KOPT-K1 (cell line): ENCODE results near the gene POM121C.
"Not testable (repeated sequence)": the region's sequence is repeated elsewhere in the genome, so short reads cannot be mapped to it uniquely, and the experiment has no call there.

Experiments used
- H3K27ac ChIP-seq: fragments of 200-600 bp; sonication (generic); 2 replicates; pipeline ENCODE4 v1.5.1; 2016; ENCODE audit warnings: antibody characterized with exemption, mild to moderate bottlenecking, low read depth, low read length; ENCODE audit not compliant: poor library complexity, severe bottlenecking
- H3K36me3 ChIP-seq: fragments of 200-600 bp; sonication (generic); 2 replicates; pipeline ENCODE4 v1.5.1; 2017; ENCODE audit warnings: antibody characterized with exemption, mild to moderate bottlenecking, low read length, moderate library complexity; ENCODE audit not compliant: insufficient read depth
- H3K9me3 ChIP-seq: fragments of 200-600 bp; sonication (generic); 2 replicates; pipeline ENCODE4 v1.5.1; 2017; ENCODE audit warnings: antibody characterized with exemption, low read length, mild to moderate bottlenecking; ENCODE audit not compliant: insufficient read depth, poor library complexity, severe bottlenecking

POM121C gene

GRCh38 chr7:75458034-75458433 is 28.1 kb downstream of the POM121C start:
- H3K27ac ChIP-seq, H3K36me3 ChIP-seq, H3K9me3 ChIP-seq: not testable (repeated sequence)

GRCh38 chr7:75456403-75456802 is 29.7 kb downstream of the POM121C start:
- H3K27ac ChIP-seq, H3K36me3 ChIP-seq, H3K9me3 ChIP-seq: not testable (repeated sequence)

GRCh38 chr7:75452494-75452955 is 33.6 kb downstream of the POM121C start:
- not testable (repeated sequence) for H3K9me3 ChIP-seq

GRCh38 chr7:75449946-75450345 is 36.2 kb downstream of the POM121C start:
- not testable (repeated sequence) for H3K36me3 ChIP-seq, H3K27ac ChIP-seq, H3K9me3 ChIP-seq

More at GRCh38 chr7:75452494-75452955, 33.6 kb downstream of the POM121C start:
- H3K36me3 ChIP-seq, H3K27ac ChIP-seq: not testable (repeated sequence)

- H3K36me3 ChIP-seq: peaks cover 35% of the 10 kb centered on the region
- not testable (repeated sequence) for H3K9me3 ChIP-seq
These were observed 43.5 kb downstream of the POM121C start for GRCh38 chr7:75442465-75443111.

GRCh38 chr7:75442101-75442464 is 44.0 kb downstream of the POM121C start:
- not testable (repeated sequence) for H3K9me3 ChIP-seq
- Histone ChIP-seq H3K36me3 (peaks cover 40% of the 10 kb centered on the region), H3K27ac (peak overlapping the region; percentile 25)

More at GRCh38 chr7:75442465-75443111, 43.5 kb downstream of the POM121C start:
- peak overlapping the region; percentile 57 for H3K27ac ChIP-seq

GRCh38 chr7:75439000-75439399 is 47.1 kb downstream of the POM121C start:
- H3K36me3 ChIP-seq: peaks cover 71% of the 10 kb centered on the region
- not testable (repeated sequence) for H3K9me3 ChIP-seq, H3K27ac ChIP-seq

GRCh38 chr7:75423481-75423880 is 62.6 kb downstream of the POM121C start:
- H3K9me3 ChIP-seq, H3K27ac ChIP-seq: not testable (repeated sequence)
- H3K36me3 ChIP-seq: peaks cover 48% of the 10 kb centered on the region

- peaks cover 51% of the 10 kb centered on the region for H3K36me3 ChIP-seq
- H3K9me3 ChIP-seq, H3K27ac ChIP-seq: not testable (repeated sequence)
These were observed 64.0 kb downstream of the POM121C start for GRCh38 chr7:75421798-75422710.

- peaks cover 69% of the 10 kb centered on the region for H3K36me3 ChIP-seq
- H3K9me3 ChIP-seq, H3K27ac ChIP-seq: not testable (repeated sequence)
These were observed 65.9 kb downstream of the POM121C start for GRCh38 chr7:75420152-75420551.

- H3K36me3 ChIP-seq: peaks cover 67% of the 10 kb centered on the region
- H3K9me3 ChIP-seq, H3K27ac ChIP-seq: not testable (repeated sequence)
These were observed 66.4 kb downstream of the POM121C start for GRCh38 chr7:75419693-75420092.

GRCh38 chr7:75419210-75419609 is 66.9 kb downstream of the POM121C start:
- H3K36me3 ChIP-seq: peaks cover 63% of the 10 kb centered on the region
- not testable (repeated sequence) for H3K27ac ChIP-seq, H3K9me3 ChIP-seq

- not testable (repeated sequence) for H3K9me3 ChIP-seq, H3K27ac ChIP-seq
These were observed 67.7 kb downstream of the POM121C start for GRCh38 chr7:75418292-75418858.

GRCh38 chr7:75416787-75417186 is 69.3 kb downstream of the POM121C start:
- not testable (repeated sequence) for H3K27ac ChIP-seq, H3K9me3 ChIP-seq
- peaks cover 50% of the 10 kb centered on the region for H3K36me3 ChIP-seq

More at GRCh38 chr7:75418292-75418858, 67.7 kb downstream of the POM121C start:
- H3K36me3 ChIP-seq: peaks cover 54% of the 10 kb centered on the region

- peaks cover 41% of the 10 kb centered on the region for H3K36me3 ChIP-seq
- H3K27ac ChIP-seq, H3K9me3 ChIP-seq: not testable (repeated sequence)
These were observed 70.2 kb downstream of the POM121C start for GRCh38 chr7:75415829-75416373.
